ENCODE results near the gene MMP10. TPM values are rescaled to one million over a fixed set of nuclear protein-coding genes. Genes with fewer than 3 reads are reported as not detected.

The MMP10 gene
- total RNA-seq, result 87.9 and 94.7 TPM in 2 replicates

DNA sequence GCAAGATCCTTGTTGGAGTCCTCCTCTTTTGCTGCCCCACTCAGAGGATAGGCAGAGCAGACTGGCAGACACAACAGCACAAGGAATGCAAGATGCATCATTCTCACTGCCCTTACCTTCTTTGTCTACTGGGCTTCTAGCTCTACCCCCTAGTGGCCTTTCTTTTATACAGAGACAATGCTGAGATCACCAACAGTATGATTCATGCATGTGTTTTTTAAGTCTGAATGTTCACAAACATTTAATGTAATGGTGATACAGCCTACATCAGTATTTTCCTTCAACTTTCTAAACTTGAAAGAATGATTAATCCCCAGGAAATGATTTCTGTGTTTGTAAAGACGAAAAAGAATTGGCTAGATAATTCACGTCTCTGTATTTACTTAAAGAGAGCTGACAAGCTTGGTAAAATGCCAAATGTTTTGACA lies at the start of gene MMP10:
TSS of gene MMP10 (minus strand) at position 138 of the 428 bp plus-strand sequence. CDS start at position 101, 37 bp downstream.

DNA sequence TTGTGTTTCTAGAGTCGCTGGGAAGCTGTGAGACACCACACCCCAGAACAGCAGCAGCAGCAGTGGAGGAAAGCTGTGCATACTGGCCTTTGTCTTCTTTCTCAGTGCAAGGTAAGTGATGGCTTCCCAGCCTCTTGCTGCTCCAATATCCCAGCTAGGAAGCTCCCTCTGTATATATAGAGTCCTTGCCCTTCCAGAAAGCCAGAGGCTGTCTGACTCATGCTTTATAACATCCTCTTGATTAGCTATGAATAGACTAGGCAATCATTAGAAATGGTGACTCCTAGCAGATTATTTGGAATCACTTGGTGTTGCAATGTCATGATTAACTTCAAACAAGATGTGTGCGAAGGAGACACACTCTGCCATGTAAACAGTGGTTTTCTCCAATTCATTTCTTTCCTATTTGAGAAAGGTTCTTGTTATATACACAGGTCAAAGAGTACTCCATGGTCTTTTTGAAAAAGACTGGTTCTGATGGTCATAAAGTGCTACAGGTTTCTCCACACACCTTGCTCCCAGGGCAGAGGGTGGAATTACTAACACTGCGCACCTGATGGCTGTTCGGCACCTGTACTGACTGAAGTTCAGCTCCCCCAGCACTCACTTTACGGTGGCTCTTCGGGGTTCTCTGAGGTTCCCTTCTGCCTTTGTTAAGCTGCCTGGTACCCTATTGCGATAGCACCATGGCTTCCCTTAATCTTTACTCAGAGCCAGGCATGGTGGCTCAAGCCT lies 17.8 kb upstream of the MMP10 start, which contains the start of gene MMP1:
TSS of gene MMP1 (minus strand) at position 149 of the 735 bp plus-strand sequence. CDS start at position 81, 68 bp downstream.

DNA sequence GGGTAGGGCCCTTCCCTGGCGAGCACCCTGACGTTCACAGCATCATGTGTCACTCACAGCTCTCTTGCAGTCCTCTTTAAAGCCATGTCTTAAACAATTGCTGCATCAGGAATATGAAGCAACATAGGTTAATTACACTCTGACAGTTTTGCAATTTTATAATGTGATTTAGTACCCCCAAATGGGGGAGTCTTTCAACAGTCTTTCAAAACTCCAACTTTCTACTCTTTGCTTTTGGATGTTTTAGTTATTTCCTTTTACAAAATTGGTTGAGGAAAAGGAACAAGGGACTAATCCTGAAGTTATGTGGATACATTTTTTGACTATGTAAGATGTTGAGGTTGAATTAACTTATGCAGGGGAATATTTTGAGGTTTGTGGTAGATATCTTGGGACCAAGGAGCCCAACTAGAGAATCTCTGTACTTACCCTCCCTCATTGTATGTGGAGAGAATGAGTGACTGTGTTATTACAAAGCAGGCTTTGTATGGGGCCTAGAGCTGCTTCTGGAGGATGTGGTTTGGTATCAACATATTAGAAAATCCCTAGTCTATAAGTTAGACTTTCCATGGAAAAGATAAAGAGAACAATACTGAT lies 55.4 kb downstream of the MMP10 start, which contains the start of gene MMP8:
TSS of gene MMP8 (minus strand) at position 51 of the 597 bp plus-strand sequence. CDS start 99 bp downstream, outside the sequence.

Other genes starting within 250 kb of the MMP10 start
- 0.76 and 1.6 TPM in 2 replicates for gene MMP7, start 249.9 kb downstream of the MMP10 start, total RNA-seq
- not detected in 2 replicates for gene MMP20, start 155.3 kb downstream of the MMP10 start, total RNA-seq
- gene MMP27, start 74.9 kb downstream of the MMP10 start, total RNA-seq, result not detected in 2 replicates
- not detected in 2 replicates for gene MMP8, start 55.7 kb downstream of the MMP10 start, total RNA-seq
- 562 and 4,071 TPM in 2 replicates for gene MMP1, start 17.5 kb upstream of the MMP10 start, total RNA-seq
- not detected in 2 replicates for gene MMP3, start 63.0 kb upstream of the MMP10 start, total RNA-seq
- not detected in 2 replicates for gene MMP12, start 94.4 kb upstream of the MMP10 start, total RNA-seq
- gene MMP13, start 175.1 kb upstream of the MMP10 start, total RNA-seq, result not detected in 2 replicates

All from vein endothelial cell (primary cell).